ENCODE results near the gene CRYGS. TPM values are rescaled to one million over a fixed set of nuclear protein-coding genes. Genes with fewer than 3 reads are reported as not detected.

The CRYGS gene
- total and polyA plus RNA-seq, 9 of the 15 experiments (the other 6 are each of a cell fraction or from before 2014, with no cell fraction given) = 1.5 to 3.8 (median 2.0) TPM

DNA sequence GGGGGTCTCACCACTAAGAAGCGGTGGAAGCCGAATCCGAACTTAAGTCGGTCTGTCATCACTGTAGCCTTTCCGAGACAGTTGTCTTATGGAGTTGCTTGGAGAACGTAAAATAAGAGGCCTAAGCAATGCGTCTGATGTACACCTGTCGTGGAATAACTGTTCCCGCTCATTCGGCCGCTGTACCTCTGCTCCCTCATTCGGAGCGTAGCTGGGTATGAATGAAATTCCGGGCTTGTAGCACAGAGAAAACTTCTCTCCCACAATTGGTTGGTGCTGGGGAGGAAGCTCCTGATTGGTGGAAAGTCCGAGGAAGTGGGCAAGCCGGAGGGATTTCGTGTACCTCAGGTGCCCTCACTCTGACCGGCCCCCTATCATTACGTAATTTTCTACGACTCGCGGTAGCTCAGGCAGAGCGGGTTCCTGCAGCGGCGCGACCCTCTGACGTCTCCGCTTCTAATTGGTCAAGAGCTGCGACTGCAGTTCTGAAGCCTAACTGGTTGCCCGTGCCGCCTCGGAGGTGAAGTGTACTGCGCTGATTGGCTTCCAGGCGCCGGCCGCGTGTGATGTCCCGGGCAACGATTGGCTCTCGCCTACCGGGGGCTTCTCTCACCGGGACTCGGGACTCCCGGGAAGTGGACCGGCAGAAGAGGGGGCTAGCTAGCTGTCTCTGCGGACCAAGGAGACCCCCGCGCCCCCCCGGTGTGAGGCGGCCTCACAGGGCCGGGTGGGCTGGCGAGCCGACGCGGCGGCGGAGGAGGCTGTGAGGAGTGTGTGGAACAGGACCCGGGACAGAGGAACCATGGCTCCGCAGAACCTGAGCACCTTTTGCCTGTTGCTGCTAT lies 26.1 kb upstream of the CRYGS start, which contains the start of gene DNAJB11:
Gene DNAJB11 (plus strand): TSS at position 625 of the 845 bp plus-strand sequence. CDS start 178 bp downstream, at position 803.
- no peaks in the 10 kb centered on the region for H3K9me3 ChIP-seq (replicated peaks; ENCODE audit: control insufficient read depth, insufficient read depth, low read depth, low read length)
- DNase-seq (ENCODE audit: extremely low read depth in 1 of 4, low spot score in 3 of 4) (peak; percentile 93 to 99 (median 97)), ATAC-seq (peak; percentile 88), FAIRE-seq (peak; percentile 98)
- no peaks in the 10 kb centered on the region for H4K20me1 ChIP-seq (replicated peaks; ENCODE audit: control insufficient read depth, insufficient read depth, low read length)
- H3K4me1 ChIP-seq (replicated peaks in 1 of 2; ENCODE audit: control insufficient read depth in 2 of 2, insufficient read depth in 2 of 2, low read length in 2 of 2) = peaks cover 3 to 11% of the 10 kb centered on the region in 2 experiments; a peak in 4 of 5 replicates
- WGBS (ENCODE audit: insufficient coverage, low coverage, missing lambda C conversion rate) = under 1% methylated on average over 49 of the region's 59 CpGs
- peak within 1 kb of the TSS; percentile 100 for H3K4me2 ChIP-seq (ENCODE audit: insufficient read depth, low read length)
- no peaks in the 10 kb centered on the region for H3K9me1 ChIP-seq (ENCODE audit: control insufficient read depth, insufficient read depth, low read length)
- peak within 1 kb of the TSS; percentile 96 for H3K4me3 ChIP-seq
- intact Hi-C loops (cut with micrococcal nuclease) (loop anchor here (1.0 kb wide), 1 partner anchor 461 kb away; the partner anchor contains the start of gene ETV5), in situ Hi-C loops (cut with MboI) (no loop called here)
- peak within 1 kb of the TSS; percentile 95 for H3K9ac ChIP-seq (ENCODE audit: insufficient read depth in 1 of 2, low read depth in 2 of 2, low read length in 2 of 2)
- BruUV-seq (replicated peaks) = no TSS peak
- no peaks in the 10 kb centered on the region for H3K27me3 ChIP-seq (ENCODE audit: control insufficient read depth in 2 of 2, insufficient read depth in 2 of 2, low read length in 2 of 2)
- POLR2A ChIA-PET = interaction anchor here (0.6 to 5.7 kb wide), 17 partner anchors 10 to 1176 kb away, joined by 3 to 64 read pairs (median 3); partner anchors contain the start of genes EIF4A2 and TRA2B
- peaks cover 67% of the 10 kb centered on the region for H3K79me2 ChIP-seq (ENCODE audit: control insufficient read depth, insufficient read depth, low read length)
- CTCF ChIA-PET (ENCODE audit: low intra/inter-chr PET ratio) = no interaction called here
- H2AFZ ChIP-seq (ENCODE audit: low read depth, low read length) = peak within 1 kb of the TSS; percentile 89
- H3K36me3 ChIP-seq (ENCODE audit: control insufficient read depth, insufficient read depth, low read length) = peaks cover 34% of the 10 kb centered on the region; the same call in 2 of the 3 replicates
- peak within 1 kb of the TSS; percentile 95 for H3K27ac ChIP-seq (ENCODE audit: extremely low read depth, low read depth, low read length)
- TF ChIP-seq SUPT5H (IDR thresholded peaks at IDR 0.05) (peak; percentile 94), HCFC1 (IDR thresholded peaks at IDR 0.05; ENCODE audit: low read depth, low read length) (peak; percentile 84), ATF1 (CRISPR knock-in tag; IDR thresholded peaks at IDR 0.05) (peak; percentile 80), ATF1 (tag; IDR thresholded peaks at IDR 0.05) (peak; percentile 99), ESRRB (CRISPR knock-in tag; IDR thresholded peaks at IDR 0.05; ENCODE audit: borderline replicate concordance) (no peak), FUS (optimal IDR thresholded peaks at IDR 0.05; ENCODE audit: low read depth, low read length) (no peak), ZNF384 (IDR thresholded peaks at IDR 0.05; ENCODE audit: low read depth, low read length) (no peak), SPI1 (IDR thresholded peaks at IDR 0.05; ENCODE audit: borderline replicate concordance, low read depth, low read length) (peak; percentile 71), OTX1 (CRISPR knock-in tag; IDR thresholded peaks at IDR 0.05) (no peak), MTF1 (CRISPR knock-in tag; IDR thresholded peaks at IDR 0.05; ENCODE audit: borderline replicate concordance) (no peak), ZFP1 (CRISPR knock-in tag; IDR thresholded peaks at IDR 0.05) (no peak), ZNF311 (CRISPR knock-in tag; IDR thresholded peaks at IDR 0.05) (no peak), ZC3H4 (CRISPR knock-in tag; IDR thresholded peaks at IDR 0.05; ENCODE audit: borderline replicate concordance) (no peak; the same call in 1 of the 2 replicates)
- TF ChIP-seq, protein P1, sequence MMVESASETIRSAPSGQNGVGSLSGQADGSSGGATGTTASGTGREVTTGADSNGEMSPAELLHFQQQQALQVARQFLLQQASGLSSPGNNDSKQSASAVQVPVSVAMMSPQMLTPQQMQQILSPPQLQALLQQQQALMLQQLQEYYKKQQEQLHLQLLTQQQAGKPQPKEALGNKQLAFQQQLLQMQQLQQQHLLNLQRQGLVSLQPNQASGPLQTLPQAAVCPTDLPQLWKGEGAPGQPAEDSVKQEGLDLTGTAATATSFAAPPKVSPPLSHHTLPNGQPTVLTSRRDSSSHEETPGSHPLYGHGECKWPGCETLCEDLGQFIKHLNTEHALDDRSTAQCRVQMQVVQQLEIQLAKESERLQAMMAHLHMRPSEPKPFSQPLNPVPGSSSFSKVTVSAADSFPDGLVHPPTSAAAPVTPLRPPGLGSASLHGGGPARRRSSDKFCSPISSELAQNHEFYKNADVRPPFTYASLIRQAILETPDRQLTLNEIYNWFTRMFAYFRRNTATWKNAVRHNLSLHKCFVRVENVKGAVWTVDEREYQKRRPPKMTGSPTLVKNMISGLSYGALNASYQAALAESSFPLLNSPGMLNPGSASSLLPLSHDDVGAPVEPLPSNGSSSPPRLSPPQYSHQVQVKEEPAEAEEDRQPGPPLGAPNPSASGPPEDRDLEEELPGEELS (CRISPR knock-in tag; IDR thresholded peaks at IDR 0.05; ENCODE audit: borderline replicate concordance) = peak; percentile 20; the same call in 1 of the 2 replicates
- TF ChIP-seq, protein P2, sequence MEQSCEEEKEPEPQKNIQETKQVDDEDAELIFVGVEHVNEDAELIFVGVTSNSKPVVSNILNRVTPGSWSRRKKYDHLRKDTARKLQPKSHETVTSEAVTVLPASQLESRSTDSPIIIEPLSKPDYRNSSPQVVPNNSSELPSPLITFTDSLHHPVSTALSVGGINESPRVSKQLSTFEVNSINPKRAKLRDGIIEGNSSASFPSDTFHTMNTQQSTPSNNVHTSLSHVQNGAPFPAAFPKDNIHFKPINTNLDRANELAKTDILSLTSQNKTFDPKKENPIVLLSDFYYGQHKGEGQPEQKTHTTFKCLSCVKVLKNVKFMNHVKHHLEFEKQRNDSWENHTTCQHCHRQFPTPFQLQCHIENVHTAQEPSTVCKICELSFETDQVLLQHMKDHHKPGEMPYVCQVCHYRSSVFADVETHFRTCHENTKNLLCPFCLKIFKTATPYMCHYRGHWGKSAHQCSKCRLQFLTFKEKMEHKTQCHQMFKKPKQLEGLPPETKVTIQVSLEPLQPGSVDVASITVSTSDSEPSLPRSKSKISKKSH (CRISPR knock-in tag; IDR thresholded peaks at IDR 0.05) = no peak
- TF ChIP-seq, protein P3, sequence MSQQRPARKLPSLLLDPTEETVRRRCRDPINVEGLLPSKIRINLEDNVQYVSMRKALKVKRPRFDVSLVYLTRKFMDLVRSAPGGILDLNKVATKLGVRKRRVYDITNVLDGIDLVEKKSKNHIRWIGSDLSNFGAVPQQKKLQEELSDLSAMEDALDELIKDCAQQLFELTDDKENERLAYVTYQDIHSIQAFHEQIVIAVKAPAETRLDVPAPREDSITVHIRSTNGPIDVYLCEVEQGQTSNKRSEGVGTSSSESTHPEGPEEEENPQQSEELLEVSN (IDR thresholded peaks at IDR 0.05; ENCODE audit: borderline replicate concordance in 1 of 2, extremely low read depth in 1 of 2, insufficient read depth in 1 of 2, insufficient read length in 1 of 2, low read depth in 1 of 2, low read length in 1 of 2, poor library complexity in 1 of 2, severe bottlenecking in 1 of 2) = peak; percentile 55 to 59
